ENCODE measurements around the gene AAMP. TPM values are rescaled to one million over a fixed set of nuclear protein-coding genes. Genes with fewer than 3 reads are reported as not detected.

Gene AAMP
- total and polyA plus RNA-seq, 4 donors, result 63.6 to 116 (median 74.6) TPM

GRCh38 chr2:218262631-218263586 is 7.0 kb downstream of the AAMP start:
- Histone ChIP-seq H3K4me3 (ENCODE audit: low read depth in 1 of 3, low read length in 3 of 3) (no peak overlapping the region), H3K4me1 (ENCODE audit: control insufficient read depth in 4 of 4, insufficient read depth in 4 of 4, low read length in 3 of 4) (peaks cover 1 to 35% (median 17%) of the 10 kb centered on the region in 4 donors), H3K27me3 (ENCODE audit: control insufficient read depth in 4 of 4, insufficient read depth in 4 of 4, low read length in 3 of 4) (no peaks in the 10 kb centered on the region), H3K9me3 (ENCODE audit: control insufficient read depth in 4 of 4, low read length in 3 of 4) (no peaks in the 10 kb centered on the region), H3K36me3 (ENCODE audit: control insufficient read depth in 4 of 4, insufficient read depth in 3 of 4, low read depth in 1 of 4, low read length in 3 of 4) (peaks cover 8 to 29% (median 13%) of the 10 kb centered on the region in 4 donors), H3K27ac (ENCODE audit: low read depth in 1 of 2, low read length in 2 of 2) (no peak overlapping the region), H3K9ac (ENCODE audit: low read depth in 1 of 2, low read length in 2 of 2) (no peak overlapping the region)
- WGBS, result 93% methylated on average over 39 of the region's 39 CpGs
- DNase-seq (ENCODE audit: low spot score), result no peak
- TF ChIP-seq ZBTB33 (IDR thresholded peaks at IDR 0.05) (no peak), REST (IDR thresholded peaks at IDR 0.05) (no peak), CTCF (IDR thresholded peaks at IDR 0.05; ENCODE audit: low read depth, low read length, missing input control) (no peak), RAD21 (IDR thresholded peaks at IDR 0.05) (no peak), SP1 (IDR thresholded peaks at IDR 0.05) (no peak), ATF3 (IDR thresholded peaks at IDR 0.05) (no peak), JUND (IDR thresholded peaks at IDR 0.05) (no peak), FOXA2 (IDR thresholded peaks at IDR 0.05) (no peak), HNF4G (IDR thresholded peaks at IDR 0.05) (no peak), GABPA (IDR thresholded peaks at IDR 0.05 in 1 of 2, conservative IDR thresholded peaks at IDR 0.05 in 1 of 2) (no peak), FOXA1 (IDR thresholded peaks at IDR 0.05) (no peak), MAX (IDR thresholded peaks at IDR 0.05) (no peak), HNF4A (conservative IDR thresholded peaks at IDR 0.05) (no peak), EGR1 (IDR thresholded peaks at IDR 0.05; ENCODE audit: low read depth in 2 of 2) (no peak), NR2F2 (IDR thresholded peaks at IDR 0.05) (no peak)
